Transverse colon (tissue), 4 donors: ENCODE results near the gene MRPL27. TPM values are rescaled to one million over a fixed set of nuclear protein-coding genes. Genes with fewer than 3 reads are reported as not detected.

Experiments used
- DNase-seq: peaks from one replicate; pipeline ENCODE4 v3.0.0-alpha.2; 2019
- H3K27ac ChIP-seq, 4 donors: fragments of 200-600 bp; sonication (generic); 2 replicates each; pipeline ENCODE4 v1.5.1; 2016 to 2018; ENCODE audit warnings: inconsistent platforms in 4 of 4
- H3K27me3 ChIP-seq: fragments of 200-600 bp; sonication (generic); 2 replicates; pipeline ENCODE4 v1.5.1; 2017; ENCODE audit warnings: inconsistent platforms
- H3K36me3 ChIP-seq, 4 donors: fragments of 200-600 bp; sonication (generic); 2 replicates each; pipeline ENCODE4 v1.5.1; 2017 to 2019; ENCODE audit warnings: inconsistent platforms in 4 of 4
- H3K4me1 ChIP-seq, 4 donors: fragments of 200-600 bp; sonication (generic); 2 replicates each; pipeline ENCODE4 v1.5.1; 2017 to 2020; ENCODE audit warnings: inconsistent platforms in 4 of 4
- H3K4me3 ChIP-seq, 4 donors: fragments of 200-600 bp; sonication (generic); 1 replicate in 1 of 4; 2 replicates in 3 of 4; pipeline versions ENCODE4 v1.5.1 to v1.6.1; 2017 to 2019; ENCODE audit warnings: inconsistent platforms in 4 of 4
- H3K9me3 ChIP-seq, 2 donors: fragments of 200-600 bp; sonication (generic); 2 replicates each; pipeline ENCODE4 v1.5.1; 2017 to 2019; ENCODE audit warnings: inconsistent platforms in 2 of 2
- CTCF ChIP-seq, 5 experiments: fragments of 200-600 bp in 3 of 5; fragments of 450-650 bp in 2 of 5; sonication (generic) in 3 of 5; IDR thresholded peaks; 1 replicate in 2 of 5; 2 replicates in 3 of 5; pipeline ENCODE4 v1.5.1; 2016 to 2017; ENCODE audit warnings: antibody characterized with exemption in 5 of 5, inconsistent platforms in 3 of 5, mild to moderate bottlenecking in 2 of 5, moderate library complexity in 1 of 5
- EP300 ChIP-seq: sonication (generic); formaldehyde crosslinking; IDR thresholded peaks from one replicate; pipeline ENCODE4 v1.6.1; 2017; ENCODE audit warnings: antibody characterized with exemption, low read depth
- POLR2A ChIP-seq: fragments of 450-650 bp; IDR thresholded peaks from one replicate; pipeline ENCODE4 v1.6.1; 2016; ENCODE audit warnings: antibody characterized with exemption, mild to moderate bottlenecking, moderate library complexity
- POLR2AphosphoS5 ChIP-seq, 3 donors: sonication (generic); formaldehyde crosslinking; IDR thresholded peaks; one replicate each; pipeline ENCODE4 v1.6.1; 2016; ENCODE audit warnings: antibody characterized with exemption in 3 of 3
- WGBS, 2 donors: methylation state at CpG; one replicate each; pipeline ENCODE4 v1.1.5; 2018; ENCODE audit warnings: low coverage in 1 of 2; 5-methylcytosine and 5-hydroxymethylcytosine counted together
- in situ Hi-C, 4 donors: fragments of 200-750 bp; cut with MboI; loops; one replicate each; pipeline versions ENCODE4 v1.15.0 to v1.15.1; 2017; ENCODE audit warnings: low sequenced_read_pairs in 3 of 4, low pct_ligation_motif_present in 1 of 4, low pct_unique_long_range_greater_than_20kb in 1 of 4
- intact Hi-C: fragments of 100-400 bp; cut with DNase I; formaldehyde crosslinking; loops from one replicate; pipeline ENCODE4 v1.15.1; 2023; ENCODE audit warnings: low total_unique reads
- total RNA-seq, 4 donors: library from RNA; depleted of rRNA; stranded (reverse); fragments of >200 nt; gene quantifications; one replicate each; pipeline ENCODE4 v1.1.0, GENCODE V29; 2016

The MRPL27 gene
- total RNA-seq, 4 donors from 2014 or later, result 4.9 to 97.5 (median 46.9) TPM

- H3K4me3 ChIP-seq, result no peak overlapping the region
- no peak for DNase-seq
- H3K27ac ChIP-seq, result peak overlapping the region in 2 of 4 donors; percentile 6 to 46
- H3K27me3 ChIP-seq, result no peaks in the 10 kb centered on the region
- intact Hi-C loops, result no loop called here
- H3K4me1 ChIP-seq, result peaks cover 0 to 7% (median 6%) of the 10 kb centered on the region in 4 donors
- in situ Hi-C loops, result no loop called here
- H3K9me3 ChIP-seq, result no peaks in the 10 kb centered on the region
- H3K36me3 ChIP-seq, result peaks cover 0 to 12% (median 5%) of the 10 kb centered on the region in 4 donors
- TF ChIP-seq CTCF (IDR thresholded peaks at IDR 0.05) (no peak), POLR2AphosphoS5 (IDR thresholded peaks at IDR 0.05) (no peak), POLR2A (no peak), EP300 (no peak)
- WGBS, 2 donors, result 73 to 84% methylated on average over 4 to 7 of the region's 7 CpGs
Measured at GRCh38 chr17:50362661-50363060, 10.3 kb downstream of the MRPL27 start.

GRCh38 chr17:50361561-50362480 is 11.2 kb downstream of the MRPL27 start:
- peaks cover 0 to 9% (median 3%) of the 10 kb centered on the region in 4 donors for H3K36me3 ChIP-seq
- intact Hi-C loops, result no loop called here
- no peak for TF ChIP-seq EP300
- peak in 1 of 3 donors; percentile 25 for TF ChIP-seq POLR2AphosphoS5 (IDR thresholded peaks at IDR 0.05)
- peak; percentile 72 to 84 (median 74) for TF ChIP-seq CTCF (IDR thresholded peaks at IDR 0.05)
- no peak for TF ChIP-seq POLR2A
- H3K9me3 ChIP-seq, result no peaks in the 10 kb centered on the region
- H3K4me1 ChIP-seq, result peaks cover 0 to 7% (median 6%) of the 10 kb centered on the region in 4 donors
- in situ Hi-C loops, result no loop called here
- H3K27me3 ChIP-seq, result no peaks in the 10 kb centered on the region
- no peak overlapping the region for H3K4me3 ChIP-seq
- DNase-seq, result peak; percentile 66
- 32% methylated on average over 11 of the region's 11 CpGs; no CpG with 5 or more reads in 1 of the 2 donors for WGBS, 2 donors
- H3K27ac ChIP-seq, result peak overlapping the region in 3 of 4 donors; percentile 6 to 46 (median 11)

- in situ Hi-C loops (no loop called here), intact Hi-C loops (no loop called here)
- H3K27me3 ChIP-seq, result no peaks in the 10 kb centered on the region
- TF ChIP-seq EP300 (no peak), POLR2AphosphoS5 (IDR thresholded peaks at IDR 0.05) (no peak), POLR2A (no peak), CTCF (IDR thresholded peaks at IDR 0.05) (no peak)
- H3K4me3 ChIP-seq, result no peak overlapping the region
- WGBS, 2 donors, result 84 to 85% methylated on average over 4 to 11 of the region's 11 CpGs
- DNase-seq, result no peak
- H3K4me1 ChIP-seq, result peaks cover 0 to 7% (median 6%) of the 10 kb centered on the region in 4 donors
- H3K36me3 ChIP-seq, result peaks cover 0 to 17% (median 8%) of the 10 kb centered on the region in 4 donors
- no peaks in the 10 kb centered on the region for H3K9me3 ChIP-seq
- H3K27ac ChIP-seq, result no peak overlapping the region
Measured at GRCh38 chr17:50360486-50361115, 12.4 kb downstream of the MRPL27 start.

GRCh38 chr17:50359998-50360461 is 13.0 kb downstream of the MRPL27 start:
- H3K36me3 ChIP-seq, result peaks cover 0 to 20% (median 8%) of the 10 kb centered on the region in 4 donors
- H3K9me3 ChIP-seq, result no peaks in the 10 kb centered on the region
- DNase-seq, result no peak
- in situ Hi-C loops, result no loop called here
- H3K4me3 ChIP-seq, result no peak overlapping the region
- peaks cover 0 to 7% (median 6%) of the 10 kb centered on the region in 4 donors for H3K4me1 ChIP-seq
- WGBS, 2 donors, result 75 to 79% methylated on average over 1 to 14 of the region's 14 CpGs
- no peak for TF ChIP-seq POLR2A
- no peak for TF ChIP-seq EP300
- TF ChIP-seq CTCF (IDR thresholded peaks at IDR 0.05), result no peak
- no peak for TF ChIP-seq POLR2AphosphoS5 (IDR thresholded peaks at IDR 0.05)
- intact Hi-C loops, result no loop called here
- no peaks in the 10 kb centered on the region for H3K27me3 ChIP-seq
- no peak overlapping the region for H3K27ac ChIP-seq
